ENCODE measurements around the gene ACBD6.

The ACBD6 gene

DNA sequence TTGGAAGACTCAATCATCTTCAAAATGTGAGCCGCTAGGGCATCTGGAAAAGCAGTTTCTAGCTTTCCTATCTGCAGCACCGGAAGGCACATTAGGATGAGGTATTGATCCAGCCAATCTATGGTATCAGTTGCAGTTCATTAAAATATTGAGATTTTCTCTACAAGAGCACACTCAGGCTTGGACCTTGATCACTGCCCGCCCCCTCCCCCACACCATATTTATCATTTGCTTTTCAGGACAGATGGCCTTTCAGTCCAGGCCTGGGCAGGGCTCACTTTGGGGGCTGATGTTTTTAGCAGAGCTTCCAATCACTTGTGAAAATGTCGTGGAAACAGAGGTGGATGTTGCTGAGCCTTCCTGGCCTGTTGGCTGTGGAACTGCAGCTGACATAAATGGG, 254.8 kb downstream of the ACBD6 start:
- H3K4me1 ChIP-seq (ENCODE audit: insufficient read depth, low read length, poor library complexity, severe bottlenecking), result peaks cover 17% of the 10 kb centered on the region
- H3K4me3 ChIP-seq (ENCODE audit: low read length, poor library complexity, severe bottlenecking), result no peak overlapping the region
- no peaks in the 10 kb centered on the region for H3F3A ChIP-seq (ENCODE audit: low read depth)
- no peak overlapping the region for H2AFZ ChIP-seq (ENCODE audit: low read length)
- H3K9me2 ChIP-seq (replicated peaks; ENCODE audit: low read depth, low read length), result no peaks in the 10 kb centered on the region
- H4K20me1 ChIP-seq (ENCODE audit: insufficient read depth, low read length, poor library complexity, severe bottlenecking), result no peaks in the 10 kb centered on the region
- H3K9ac ChIP-seq (ENCODE audit: low read depth, low read length, poor library complexity, severe bottlenecking), result no peak overlapping the region
- H3K27me3 ChIP-seq (ENCODE audit: insufficient read depth, low read length, poor library complexity, severe bottlenecking), result no peaks in the 10 kb centered on the region
- H3K4me2 ChIP-seq (ENCODE audit: low read depth, low read length, poor library complexity, severe bottlenecking), result no peak overlapping the region
- H3K36me3 ChIP-seq (ENCODE audit: insufficient read depth, low read length), result no peaks in the 10 kb centered on the region
- TF ChIP-seq EZH2phosphoT487 (IDR thresholded peaks at IDR 0.05; ENCODE audit: borderline replicate concordance), result no peak
- TF ChIP-seq, protein P1, sequence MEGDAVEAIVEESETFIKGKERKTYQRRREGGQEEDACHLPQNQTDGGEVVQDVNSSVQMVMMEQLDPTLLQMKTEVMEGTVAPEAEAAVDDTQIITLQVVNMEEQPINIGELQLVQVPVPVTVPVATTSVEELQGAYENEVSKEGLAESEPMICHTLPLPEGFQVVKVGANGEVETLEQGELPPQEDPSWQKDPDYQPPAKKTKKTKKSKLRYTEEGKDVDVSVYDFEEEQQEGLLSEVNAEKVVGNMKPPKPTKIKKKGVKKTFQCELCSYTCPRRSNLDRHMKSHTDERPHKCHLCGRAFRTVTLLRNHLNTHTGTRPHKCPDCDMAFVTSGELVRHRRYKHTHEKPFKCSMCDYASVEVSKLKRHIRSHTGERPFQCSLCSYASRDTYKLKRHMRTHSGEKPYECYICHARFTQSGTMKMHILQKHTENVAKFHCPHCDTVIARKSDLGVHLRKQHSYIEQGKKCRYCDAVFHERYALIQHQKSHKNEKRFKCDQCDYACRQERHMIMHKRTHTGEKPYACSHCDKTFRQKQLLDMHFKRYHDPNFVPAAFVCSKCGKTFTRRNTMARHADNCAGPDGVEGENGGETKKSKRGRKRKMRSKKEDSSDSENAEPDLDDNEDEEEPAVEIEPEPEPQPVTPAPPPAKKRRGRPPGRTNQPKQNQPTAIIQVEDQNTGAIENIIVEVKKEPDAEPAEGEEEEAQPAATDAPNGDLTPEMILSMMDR (conservative IDR thresholded peaks at IDR 0.05; ENCODE audit: low read length), result no peak
- H3K79me2 ChIP-seq (ENCODE audit: insufficient read depth, low read length), result no peaks in the 10 kb centered on the region
- no peaks in the 10 kb centered on the region for H3K9me3 ChIP-seq (ENCODE audit: insufficient read depth, low read depth, low read length)

DNA sequence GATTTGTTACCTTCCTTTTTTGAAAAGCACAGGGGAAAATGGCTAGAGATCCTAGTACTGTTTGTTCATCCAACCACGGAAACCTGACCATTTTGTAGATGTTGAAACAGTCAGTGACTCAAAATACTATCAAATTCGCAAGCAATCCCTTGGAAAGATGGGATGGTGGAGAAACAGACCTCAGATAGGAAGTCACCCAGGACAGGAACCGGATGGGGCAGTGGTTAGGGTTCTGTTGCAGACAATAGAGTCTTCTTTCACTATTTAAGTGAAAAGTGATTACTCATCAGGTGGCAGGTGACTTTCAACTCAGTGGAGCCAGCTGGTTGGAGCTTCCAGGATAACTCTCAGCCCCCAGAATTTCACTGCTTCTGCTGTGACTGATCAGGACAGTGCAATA, 255.3 kb downstream of the ACBD6 start:
- TF ChIP-seq EZH2phosphoT487 (IDR thresholded peaks at IDR 0.05; ENCODE audit: borderline replicate concordance), result no peak
- TF ChIP-seq, protein P1 (conservative IDR thresholded peaks at IDR 0.05; ENCODE audit: low read length), result no peak
- no peaks in the 10 kb centered on the region for H3F3A ChIP-seq (ENCODE audit: low read depth)
- no peaks in the 10 kb centered on the region for H3K9me3 ChIP-seq (ENCODE audit: insufficient read depth, low read depth, low read length)
- H3K79me2 ChIP-seq (ENCODE audit: insufficient read depth, low read length), result no peaks in the 10 kb centered on the region
- H3K4me3 ChIP-seq (ENCODE audit: low read length, poor library complexity, severe bottlenecking), result no peak overlapping the region
- no peak overlapping the region for H3K9ac ChIP-seq (ENCODE audit: low read depth, low read length, poor library complexity, severe bottlenecking)
- peaks cover 14% of the 10 kb centered on the region for H3K4me1 ChIP-seq (ENCODE audit: insufficient read depth, low read length, poor library complexity, severe bottlenecking)
- H4K20me1 ChIP-seq (ENCODE audit: insufficient read depth, low read length, poor library complexity, severe bottlenecking), result no peaks in the 10 kb centered on the region
- H3K27me3 ChIP-seq (ENCODE audit: insufficient read depth, low read length, poor library complexity, severe bottlenecking), result no peaks in the 10 kb centered on the region
- no peaks in the 10 kb centered on the region for H3K36me3 ChIP-seq (ENCODE audit: insufficient read depth, low read length)
- H3K9me2 ChIP-seq (replicated peaks; ENCODE audit: low read depth, low read length), result no peaks in the 10 kb centered on the region
- H3K4me2 ChIP-seq (ENCODE audit: low read depth, low read length, poor library complexity, severe bottlenecking), result no peak overlapping the region
- H2AFZ ChIP-seq (ENCODE audit: low read length), result no peak overlapping the region

DNA sequence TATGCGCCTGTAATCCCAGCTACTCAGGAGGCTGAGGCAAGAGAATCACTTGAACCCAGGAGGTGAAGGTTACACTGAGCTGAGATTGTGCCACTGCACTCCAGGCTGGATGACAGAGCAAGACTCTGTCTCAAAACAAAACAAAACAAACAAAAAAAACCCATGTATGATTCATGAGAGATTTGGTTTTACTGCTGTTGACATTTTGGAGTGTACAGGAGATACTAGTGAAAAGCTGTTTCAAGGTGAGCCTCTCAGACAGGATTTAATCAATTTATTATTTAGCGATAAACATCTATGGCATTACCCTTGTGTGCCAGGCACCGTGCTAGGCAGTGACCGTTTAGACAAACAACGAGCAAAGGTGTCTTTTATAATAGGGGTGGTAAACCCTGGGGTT, 255.8 kb downstream of the ACBD6 start:
- Histone ChIP-seq H3K9ac (ENCODE audit: low read depth, low read length, poor library complexity, severe bottlenecking) (no peak overlapping the region), H3K4me3 (ENCODE audit: low read length, poor library complexity, severe bottlenecking) (no peak overlapping the region), H3K9me3 (ENCODE audit: insufficient read depth, low read depth, low read length) (no peaks in the 10 kb centered on the region), H3F3A (ENCODE audit: low read depth) (no peaks in the 10 kb centered on the region), H3K4me1 (ENCODE audit: insufficient read depth, low read length, poor library complexity, severe bottlenecking) (peaks cover 14% of the 10 kb centered on the region), H3K4me2 (ENCODE audit: low read depth, low read length, poor library complexity, severe bottlenecking) (no peak overlapping the region), H3K36me3 (ENCODE audit: insufficient read depth, low read length) (no peaks in the 10 kb centered on the region), H3K9me2 (replicated peaks; ENCODE audit: low read depth, low read length) (no peaks in the 10 kb centered on the region), H3K27me3 (ENCODE audit: insufficient read depth, low read length, poor library complexity, severe bottlenecking) (no peaks in the 10 kb centered on the region), H2AFZ (ENCODE audit: low read length) (no peak overlapping the region), H3K79me2 (ENCODE audit: insufficient read depth, low read length) (no peaks in the 10 kb centered on the region), H4K20me1 (ENCODE audit: insufficient read depth, low read length, poor library complexity, severe bottlenecking) (no peaks in the 10 kb centered on the region)
- TF ChIP-seq, protein P1 (conservative IDR thresholded peaks at IDR 0.05; ENCODE audit: low read length), result no peak
- no peak for TF ChIP-seq EZH2phosphoT487 (IDR thresholded peaks at IDR 0.05; ENCODE audit: borderline replicate concordance)
